Calu3 (cell line): ENCODE data around the gene WASF2. TPM values are rescaled to one million over a fixed set of nuclear protein-coding genes. Genes with fewer than 3 reads are reported as not detected.
"Not testable (repeated sequence)": the region's sequence is repeated elsewhere in the genome, so short reads cannot be mapped to it uniquely, and the experiment has no call there.

Experiments
- BruUV-seq: library from RNA; stranded (reverse); fragments of 400-500 nt; replicated peaks from 2 replicates; lab custom pipeline; 2021; lab: Mats Ljungman, UMichigan
- CTCF ChIA-PET: fragments of 300-600 bp; sonication (Branson Sonifier 250); formaldehyde crosslinking; loops from one replicate; lab custom pipeline; 2022; ENCODE audit warnings: antibody characterized with exemption; lab: Charles Lee
- DNase-seq: peaks from one replicate; pipeline ENCODE4 v3.0.0; 2022
- H3K27ac Mint-ChIP-seq: one replicate; pipeline ENCODE4 v1.8.0; 2022; ENCODE audit warnings: mixed read lengths; ENCODE audit not compliant: unreplicated experiment
- H3K27me3 Mint-ChIP-seq: one replicate; pipeline ENCODE4 v1.8.0; 2022; ENCODE audit warnings: mixed read lengths; ENCODE audit not compliant: unreplicated experiment
- H3K36me3 Mint-ChIP-seq: one replicate; pipeline ENCODE4 v1.8.0; 2022; ENCODE audit warnings: mild to moderate bottlenecking, moderate library complexity, mixed read lengths; ENCODE audit not compliant: insufficient read depth, unreplicated experiment
- H3K4me1 Mint-ChIP-seq: one replicate; pipeline ENCODE4 v1.8.0; 2022; ENCODE audit warnings: mild to moderate bottlenecking, low read depth, mixed read lengths; ENCODE audit not compliant: unreplicated experiment
- H3K4me3 Mint-ChIP-seq: one replicate; pipeline ENCODE4 v1.8.0; 2022; ENCODE audit warnings: mild to moderate bottlenecking, low read depth, moderate library complexity, mixed read lengths; ENCODE audit not compliant: unreplicated experiment
- H3K9me3 Mint-ChIP-seq: one replicate; pipeline ENCODE4 v1.8.0; 2022; ENCODE audit warnings: low read depth, mixed read lengths; ENCODE audit not compliant: unreplicated experiment
- CTCF ChIP-seq: fragments of 200-600 bp; IDR thresholded peaks from one replicate; pipeline ENCODE4 v1.8.0; 2022; ENCODE audit warnings: antibody characterized with exemption; ENCODE audit not compliant: unreplicated experiment
- intact Hi-C: fragments of 100-400 bp; cut with micrococcal nuclease; formaldehyde crosslinking; loops from one replicate; pipeline ENCODE4 v1.10.0; 2022; ENCODE audit not compliant: unreplicated experiment
- total RNA-seq: library from RNA; stranded (reverse); gene quantifications from 2 replicates; pipeline ENCODE4 v1.2.3, GENCODE V29; 2022

Gene WASF2
- total RNA-seq, 1 experiment from 2014 or later = 79.5 TPM

DNA sequence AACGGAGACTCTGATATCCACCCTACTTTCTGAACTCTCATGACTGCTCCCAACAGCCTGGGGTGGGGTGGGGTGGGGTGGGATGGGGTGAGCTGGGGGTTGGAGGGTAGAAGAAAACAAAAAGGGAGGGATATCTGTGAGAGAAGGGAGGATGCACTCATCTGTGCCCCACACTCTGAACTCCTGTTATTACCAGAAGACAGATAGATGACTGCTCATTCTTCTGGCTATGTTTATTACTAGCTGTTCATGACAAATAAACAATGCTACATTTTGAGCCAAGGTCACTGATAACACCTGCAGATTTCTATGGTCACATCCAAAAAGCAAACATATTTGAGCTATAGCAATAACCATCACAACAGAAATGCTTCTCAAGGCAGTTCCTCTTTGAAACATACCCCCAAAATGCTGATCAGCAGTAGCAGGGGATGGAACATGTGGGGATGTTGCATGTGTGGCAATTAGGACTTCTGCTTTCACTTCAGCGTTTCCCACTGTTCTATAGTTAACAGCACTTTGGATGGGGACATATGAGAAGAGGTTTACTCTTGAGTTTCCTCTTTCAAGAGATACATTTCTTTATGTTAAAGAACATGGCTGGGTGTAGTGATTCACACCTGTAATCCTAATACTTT, 54.3 kb downstream of the WASF2 start:
- Mint-ChIP-seq H3K27me3 (no peaks in the 10 kb centered on the region), H3K27ac (peak overlapping the region; percentile 71)
- CTCF ChIA-PET = interaction anchor here (1.1 to 1.4 kb wide), 4 partner anchors 20 to 133 kb away, joined by 4 to 15 read pairs (median 6); partner anchors contain the start of gene WASF2

DNA sequence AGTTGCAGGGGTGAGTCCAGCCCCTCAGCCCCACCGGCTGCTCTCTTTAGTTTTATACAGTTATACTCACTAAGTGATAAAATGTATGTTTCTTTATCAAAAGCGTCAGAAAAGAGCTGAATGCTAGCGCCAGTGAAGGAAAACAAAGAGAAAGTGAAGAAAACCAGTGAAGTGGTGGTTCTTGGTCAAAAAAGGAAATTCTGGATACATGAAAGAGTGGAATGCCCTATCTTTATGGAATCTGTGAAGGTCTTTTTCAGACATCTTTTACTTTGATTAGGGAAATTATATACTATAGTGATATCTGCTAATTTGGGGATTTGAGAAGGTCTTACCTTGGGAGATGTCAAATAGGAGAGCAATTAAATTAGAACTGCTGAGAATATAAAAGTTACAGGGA, 56.3 kb downstream of the WASF2 start:
- intact Hi-C loops = no loop called here
- Mint-ChIP-seq H3K4me3 (no peak overlapping the region), H3K36me3 (no peaks in the 10 kb centered on the region), H3K27me3 (no peaks in the 10 kb centered on the region), H3K27ac (no peak overlapping the region), H3K4me1 (peaks cover 11% of the 10 kb centered on the region), H3K9me3 (no peaks in the 10 kb centered on the region)
- no TSS peak for BruUV-seq
- TF ChIP-seq CTCF = no peak
- CTCF ChIA-PET = no interaction called here
- no peak for DNase-seq

More for the DNA sequence above, 54.3 kb downstream of the WASF2 start:
- Mint-ChIP-seq H3K4me3 (peak overlapping the region; percentile 30), H3K9me3 (no peaks in the 10 kb centered on the region), H3K36me3 (no peaks in the 10 kb centered on the region), H3K4me1 (peaks cover 24% of the 10 kb centered on the region)
- no TSS peak for BruUV-seq
- no peak for TF ChIP-seq CTCF
- intact Hi-C loops = no loop called here
- DNase-seq = no peak

DNA sequence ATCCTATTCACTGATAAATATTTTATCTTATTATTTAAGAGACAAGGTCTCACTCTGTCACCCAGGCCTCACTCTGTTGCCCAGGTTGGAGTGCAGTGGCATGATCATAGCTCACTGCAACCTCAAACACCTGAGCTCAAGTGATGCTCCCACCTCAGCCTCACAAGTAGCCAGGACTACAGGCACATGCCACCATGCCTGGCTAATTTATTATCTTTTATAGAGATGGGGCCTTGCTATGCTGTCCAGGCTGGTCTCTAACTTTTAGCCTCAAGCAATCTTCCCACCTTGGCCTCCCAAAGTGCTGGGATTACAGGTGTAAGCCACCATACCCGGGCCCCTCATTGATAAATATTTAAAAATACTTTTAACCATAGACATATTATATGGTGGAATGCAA, 57.2 kb downstream of the WASF2 start:
- H3K4me3 Mint-ChIP-seq, H3K36me3 Mint-ChIP-seq, DNase-seq, BruUV-seq, H3K27ac Mint-ChIP-seq, intact Hi-C loops, CTCF ChIA-PET, H3K4me1 Mint-ChIP-seq, H3K27me3 Mint-ChIP-seq, H3K9me3 Mint-ChIP-seq: not testable (repeated sequence)

- intact Hi-C loops = no loop called here
- TF ChIP-seq CTCF = no peak
- no peak overlapping the region for H3K4me3 Mint-ChIP-seq
- BruUV-seq = no TSS peak
- no peaks in the 10 kb centered on the region for H3K4me1 Mint-ChIP-seq
- H3K27ac Mint-ChIP-seq = no peak overlapping the region
- no peaks in the 10 kb centered on the region for H3K9me3 Mint-ChIP-seq
- no peaks in the 10 kb centered on the region for H3K27me3 Mint-ChIP-seq
- no peak for DNase-seq
- peaks cover 4% of the 10 kb centered on the region for H3K36me3 Mint-ChIP-seq
- CTCF ChIA-PET = no interaction called here
These were observed 58.4 kb downstream of the WASF2 start for GRCh38 chr1:27431601-27431940.

- Mint-ChIP-seq H3K4me3 (no peak overlapping the region), H3K27me3 (no peaks in the 10 kb centered on the region), H3K4me1 (no peaks in the 10 kb centered on the region), H3K27ac (no peak overlapping the region), H3K36me3 (peaks cover 7% of the 10 kb centered on the region), H3K9me3 (no peaks in the 10 kb centered on the region)
- no peak for TF ChIP-seq CTCF
- CTCF ChIA-PET = interaction anchor here (0.6 kb wide), 1 partner anchor 326 kb away, joined by 3 read pairs; no protein-coding TSS in a partner anchor
- no peak for DNase-seq
- intact Hi-C loops = no loop called here
- no TSS peak for BruUV-seq
These were observed 58.9 kb downstream of the WASF2 start for GRCh38 chr1:27430903-27431600.
